ENCODE results near the gene MEIS2. TPM values are rescaled to one million over a fixed set of nuclear protein-coding genes. Genes with fewer than 3 reads are reported as not detected.
A peak's percentile ranks its signal among the peaks of the same experiment; 100 is the strongest.

MEIS2 gene
- total RNA-seq, 2 donors from 2014 or later = 24.3 to 29.8 TPM

- Histone ChIP-seq H3K9me3 (no peaks in the 10 kb centered on the region), H3K4me3 (no peak overlapping the region), H3K27me3 (no peaks in the 10 kb centered on the region), H3K27ac (no peak overlapping the region), H3K4me1 (no peaks in the 10 kb centered on the region), H3K36me3 (no peaks in the 10 kb centered on the region)
- no peak for DNase-seq (ENCODE audit: low spot score)
- TF ChIP-seq, protein P1, sequence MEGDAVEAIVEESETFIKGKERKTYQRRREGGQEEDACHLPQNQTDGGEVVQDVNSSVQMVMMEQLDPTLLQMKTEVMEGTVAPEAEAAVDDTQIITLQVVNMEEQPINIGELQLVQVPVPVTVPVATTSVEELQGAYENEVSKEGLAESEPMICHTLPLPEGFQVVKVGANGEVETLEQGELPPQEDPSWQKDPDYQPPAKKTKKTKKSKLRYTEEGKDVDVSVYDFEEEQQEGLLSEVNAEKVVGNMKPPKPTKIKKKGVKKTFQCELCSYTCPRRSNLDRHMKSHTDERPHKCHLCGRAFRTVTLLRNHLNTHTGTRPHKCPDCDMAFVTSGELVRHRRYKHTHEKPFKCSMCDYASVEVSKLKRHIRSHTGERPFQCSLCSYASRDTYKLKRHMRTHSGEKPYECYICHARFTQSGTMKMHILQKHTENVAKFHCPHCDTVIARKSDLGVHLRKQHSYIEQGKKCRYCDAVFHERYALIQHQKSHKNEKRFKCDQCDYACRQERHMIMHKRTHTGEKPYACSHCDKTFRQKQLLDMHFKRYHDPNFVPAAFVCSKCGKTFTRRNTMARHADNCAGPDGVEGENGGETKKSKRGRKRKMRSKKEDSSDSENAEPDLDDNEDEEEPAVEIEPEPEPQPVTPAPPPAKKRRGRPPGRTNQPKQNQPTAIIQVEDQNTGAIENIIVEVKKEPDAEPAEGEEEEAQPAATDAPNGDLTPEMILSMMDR (IDR thresholded peaks at IDR 0.05) = no peak
Measured at GRCh38 chr15:37134244-37134643, 33.9 kb upstream of the MEIS2 start.

GRCh38 chr15:37133602-37134001 lies 33.3 kb upstream of the MEIS2 start:
- Histone ChIP-seq H3K36me3 (no peaks in the 10 kb centered on the region), H3K27ac (no peak overlapping the region), H3K27me3 (no peaks in the 10 kb centered on the region), H3K4me1 (no peaks in the 10 kb centered on the region), H3K4me3 (no peak overlapping the region), H3K9me3 (no peaks in the 10 kb centered on the region)
- TF ChIP-seq, protein P1 (IDR thresholded peaks at IDR 0.05) = peak in 1 of 2 donors; percentile 54
- DNase-seq (ENCODE audit: low spot score) = no peak

GRCh38 chr15:37132826-37133417 lies 32.6 kb upstream of the MEIS2 start:
- TF ChIP-seq, protein P1 (IDR thresholded peaks at IDR 0.05) = no peak
- no peak overlapping the region for H3K4me3 ChIP-seq
- no peak for DNase-seq (ENCODE audit: low spot score)

GRCh38 chr15:37131621-37132020 lies 31.3 kb upstream of the MEIS2 start:
- H3K27me3 ChIP-seq = no peaks in the 10 kb centered on the region
- TF ChIP-seq, protein P1 (IDR thresholded peaks at IDR 0.05) = no peak
- H3K4me3 ChIP-seq = no peak overlapping the region
- no peaks in the 10 kb centered on the region for H3K36me3 ChIP-seq
- H3K9me3 ChIP-seq = no peaks in the 10 kb centered on the region
- H3K27ac ChIP-seq = no peak overlapping the region
- no peaks in the 10 kb centered on the region for H3K4me1 ChIP-seq
- DNase-seq (ENCODE audit: low spot score) = no peak

More at GRCh38 chr15:37132826-37133417, 32.6 kb upstream of the MEIS2 start:
- H3K36me3 ChIP-seq = no peaks in the 10 kb centered on the region
- no peaks in the 10 kb centered on the region for H3K9me3 ChIP-seq
- H3K27me3 ChIP-seq = no peaks in the 10 kb centered on the region
- no peak overlapping the region for H3K27ac ChIP-seq
- no peaks in the 10 kb centered on the region for H3K4me1 ChIP-seq

DNA sequence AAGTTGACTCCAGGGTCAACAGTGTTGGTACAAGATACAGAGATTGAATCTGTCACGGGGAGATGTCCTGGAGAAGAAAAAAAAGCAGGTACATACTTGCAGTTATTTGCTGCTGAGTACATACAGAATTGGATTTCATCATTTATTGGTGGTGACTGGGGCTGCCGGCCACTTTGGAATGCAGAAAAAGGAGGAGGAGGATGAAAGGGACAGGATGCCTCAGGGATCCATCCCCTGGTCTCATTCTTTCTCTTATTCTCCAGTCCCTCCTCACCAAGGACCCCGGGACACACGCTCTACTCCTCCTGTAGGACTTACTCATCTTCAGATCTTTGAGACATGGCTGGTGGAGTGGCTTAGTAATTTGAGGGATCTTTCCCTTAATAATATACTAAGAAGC lies 30.0 kb upstream of the MEIS2 start:
- DNase-seq (ENCODE audit: low spot score) = no peak
- H3K36me3 ChIP-seq = no peaks in the 10 kb centered on the region
- no peak overlapping the region for H3K27ac ChIP-seq
- no peaks in the 10 kb centered on the region for H3K4me1 ChIP-seq
- H3K4me3 ChIP-seq = no peak overlapping the region
- TF ChIP-seq, protein P1 (IDR thresholded peaks at IDR 0.05) = no peak
- H3K27me3 ChIP-seq = no peaks in the 10 kb centered on the region
- H3K9me3 ChIP-seq = no peaks in the 10 kb centered on the region

DNA sequence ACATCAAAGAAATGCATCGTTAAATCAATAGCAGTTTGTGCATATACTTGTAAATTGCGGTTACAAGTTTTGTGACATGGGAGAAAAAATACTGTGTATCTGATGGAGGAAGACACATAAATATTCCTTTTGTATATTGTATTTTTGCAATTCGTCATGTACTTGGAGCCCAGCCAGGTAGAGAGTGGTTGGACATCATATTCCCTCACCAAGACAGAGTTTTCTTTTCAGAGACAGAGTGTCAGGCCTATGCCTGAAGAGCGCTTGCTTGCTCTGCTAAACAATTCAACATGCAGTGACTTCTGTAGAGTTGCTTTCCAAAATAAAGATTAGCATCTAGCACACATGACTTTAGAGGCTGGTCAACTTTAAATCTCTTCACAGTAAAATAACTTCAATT lies 24.8 kb upstream of the MEIS2 start:
- Histone ChIP-seq H3K27me3 (no peaks in the 10 kb centered on the region), H3K9me3 (no peaks in the 10 kb centered on the region), H3K4me3 (no peak overlapping the region), H3K4me1 (no peaks in the 10 kb centered on the region), H3K27ac (no peak overlapping the region), H3K36me3 (no peaks in the 10 kb centered on the region)
- TF ChIP-seq, protein P1 (IDR thresholded peaks at IDR 0.05) = no peak
- no peak for DNase-seq (ENCODE audit: low spot score)
